HepG2 (cell line): ENCODE data around the gene MRLN. TPM values are rescaled to one million over a fixed set of nuclear protein-coding genes. Genes with fewer than 3 reads are reported as not detected.
A peak's percentile ranks its signal among the peaks of the same experiment; 100 is the strongest.

ENCODE experiments used
- BATF2 ChIP-seq: sonication (generic); formaldehyde crosslinking; IDR thresholded peaks from 2 replicates; pipeline ENCODE4 v1.8.0; 2022; ENCODE audit warnings: mild to moderate bottlenecking, missing genetic modification reagents, moderate library complexity
- CBFB ChIP-seq: sonication (generic); formaldehyde crosslinking; IDR thresholded peaks from 2 replicates; pipeline ENCODE4 v1.4.0; 2020; ENCODE audit warnings: missing genetic modification reagents
- FOXK2 ChIP-seq: fragments of 450-650 bp; IDR thresholded peaks from 2 replicates; pipeline ENCODE4 v1.6.1; 2016
- GRHL1 ChIP-seq: sonication (generic); formaldehyde crosslinking; conservative IDR thresholded peaks from 2 replicates; pipeline ENCODE4 v1.8.0; 2022; ENCODE audit warnings: missing genetic modification reagents
- KDM3A ChIP-seq: IDR thresholded peaks from 2 replicates; pipeline ENCODE4 v1.6.1; 2018; ENCODE audit warnings: low read depth, missing compliant biosample characterization
- KLF15 ChIP-seq: sonication (generic); formaldehyde crosslinking; IDR thresholded peaks from 2 replicates; pipeline ENCODE4 v1.8.1; 2023; ENCODE audit warnings: borderline replicate concordance, mild to moderate bottlenecking, inconsistent platforms, missing genetic modification reagents, mixed read lengths
- MXD3 ChIP-seq: IDR thresholded peaks from 2 replicates; pipeline ENCODE4 v1.6.1; 2016; ENCODE audit warnings: mild to moderate bottlenecking, missing biosample characterization, missing genetic modification reagents
- NBN ChIP-seq: fragments of 450-650 bp; conservative IDR thresholded peaks from 2 replicates; pipeline ENCODE4 v1.6.1; 2017
- NR2C2 ChIP-seq: sonication (generic); formaldehyde crosslinking; IDR thresholded peaks from 2 replicates; pipeline ENCODE4 v1.4.0; 2020; ENCODE audit warnings: missing genetic modification reagents, mild to moderate bottlenecking, moderate library complexity, borderline replicate concordance
- PAXIP1 ChIP-seq: sonication (generic); formaldehyde crosslinking; conservative IDR thresholded peaks from 2 replicates; pipeline ENCODE4 v1.4.0; 2020; ENCODE audit warnings: mild to moderate bottlenecking, missing genetic modification reagents, moderate library complexity
- PREB ChIP-seq: sonication (generic); formaldehyde crosslinking; IDR thresholded peaks from 2 replicates; pipeline ENCODE4 v1.4.0; 2020; ENCODE audit warnings: missing genetic modification reagents
- RBAK ChIP-seq: sonication (generic); formaldehyde crosslinking; IDR thresholded peaks from 2 replicates; pipeline ENCODE4 v1.5.1; 2020; ENCODE audit warnings: mild to moderate bottlenecking, missing genetic modification reagents
- SYNCRIP ChIP-seq: fragments of 200-400 bp; formaldehyde crosslinking; IDR thresholded peaks from 2 replicates; pipeline ENCODE4 v1.6.1; 2018; ENCODE audit warnings: mild to moderate bottlenecking, low read depth, low read length; ENCODE audit not compliant: insufficient read depth
- TBX3 ChIP-seq: fragments of 450-650 bp; IDR thresholded peaks from 2 replicates; pipeline ENCODE4 v1.6.1; 2017; ENCODE audit warnings: antibody characterized with exemption, mild to moderate bottlenecking, inconsistent platforms, borderline replicate concordance
- ZBTB34 ChIP-seq: sonication (generic); formaldehyde crosslinking; IDR thresholded peaks from 2 replicates; pipeline ENCODE4 v1.8.0; 2022; ENCODE audit warnings: mild to moderate bottlenecking, missing genetic modification reagents
- ZFP1 ChIP-seq: IDR thresholded peaks from 2 replicates; pipeline ENCODE4 v1.6.1; 2016
- ZFY ChIP-seq: sonication (generic); formaldehyde crosslinking; IDR thresholded peaks from 2 replicates; pipeline ENCODE4 v1.4.0; 2020; ENCODE audit warnings: missing genetic modification reagents
- ZNF253 ChIP-seq: sonication (generic); formaldehyde crosslinking; IDR thresholded peaks from 2 replicates; pipeline ENCODE4 v1.8.0; 2022; ENCODE audit warnings: mild to moderate bottlenecking, missing genetic modification reagents, borderline replicate concordance
- ZNF331 ChIP-seq: sonication (generic); formaldehyde crosslinking; IDR thresholded peaks from 2 replicates; pipeline ENCODE4 v1.4.0; 2020; ENCODE audit warnings: missing genetic modification reagents
- ZNF549 ChIP-seq: sonication (generic); formaldehyde crosslinking; IDR thresholded peaks from 2 replicates; pipeline ENCODE4 v1.5.0; 2020; ENCODE audit warnings: missing genetic modification reagents
- ZNF556 ChIP-seq: sonication (generic); formaldehyde crosslinking; IDR thresholded peaks from 2 replicates; pipeline ENCODE4 v1.4.0; 2020; ENCODE audit warnings: mild to moderate bottlenecking, missing genetic modification reagents, borderline replicate concordance
- polyA plus RNA-seq, 8 experiments: library from polyadenylated mRNA; depleted of rRNA in 3 of 8; stranded (reverse) in 7 of 8; unstranded in 1 of 8; fragments of >200 nt; fragmentation: Illumina TruSeq in 4 of 8; extraction: Trizol in 4 of 8; gene quantifications; 2 replicates each; pipeline versions ENCODE4 v1.2.1 to v1.2.3, GENCODE V29; 2011 to 2016; ENCODE audit warnings: low read depth in 4 of 8, missing spikeins in 1 of 8, mixed read lengths in 1 of 8; ENCODE audit not compliant: insufficient read depth in 1 of 8
- total RNA-seq, 5 experiments: library from RNA; depleted of rRNA; stranded (reverse); fragments of >200 nt; fragmentation: Illumina TruSeq; extraction: Trizol; gene quantifications; 2 replicates each; pipeline ENCODE4 v1.2.3, GENCODE V29; 2016; ENCODE audit warnings: low read depth in 1 of 5

MRLN gene
- total and polyA plus RNA-seq, 2 of the 13 experiments (the other 11 are each of a cell fraction or from before 2014, with no cell fraction given), result not detected

- TF ChIP-seq KDM3A (CRISPR knock-in tag) (no peak), TBX3 (peak; percentile 53; the same call in 1 of the 2 replicates), ZBTB34 (CRISPR knock-in tag) (no peak), CBFB (no peak), BATF2 (no peak), PAXIP1 (peak; percentile 73), NBN (no peak), ZNF331 (0 out of 2 replicates have a peak, but pooled peaks have one; percentile 38), SYNCRIP (no peak), ZNF556 (CRISPR knock-in tag) (no peak), GRHL1 (CRISPR knock-in tag) (no peak), RBAK (CRISPR knock-in tag) (no peak), ZNF253 (CRISPR knock-in tag) (no peak), MXD3 (CRISPR knock-in tag) (no peak), NR2C2 (CRISPR knock-in tag) (no peak), ZNF549 (CRISPR knock-in tag) (no peak), ZFY (no peak), FOXK2 (peak; percentile 62), PREB (CRISPR knock-in tag) (no peak), ZFP1 (CRISPR knock-in tag) (no peak), KLF15 (CRISPR knock-in tag) (no peak)
Measured at GRCh38 chr10:59702347-59702746, 50.9 kb downstream of the MRLN start (continued).
